Neural progenitor cell (in vitro differentiated cells): ENCODE measurements around the gene RIPPLY3. TPM values are rescaled to one million over a fixed set of nuclear protein-coding genes. Genes with fewer than 3 reads are reported as not detected.

Experiments
- DNase-seq: peaks from one replicate; pipeline ENCODE4 v3.0.0-alpha.2; 2016; ENCODE audit warnings: low spot score
- H2AFZ ChIP-seq: fragments of 200-600 bp; sonication (generic); replicated peaks from 2 replicates; pipeline ENCODE4 v1.6.1; 2016; ENCODE audit warnings: antibody characterized with exemption
- H3F3A ChIP-seq: fragments of 200-600 bp; sonication (generic); 2 replicates; pipeline ENCODE4 v1.6.1; 2016; ENCODE audit warnings: antibody characterized with exemption, low read depth
- H3K27ac ChIP-seq: fragments of 200-600 bp; sonication (generic); 2 replicates; pipeline ENCODE4 v1.5.1; 2016; ENCODE audit warnings: mild to moderate bottlenecking
- H3K27me3 ChIP-seq: fragments of 200-600 bp; sonication (generic); 2 replicates; pipeline ENCODE4 v1.6.1; 2016; ENCODE audit warnings: mild to moderate bottlenecking, moderate library complexity
- H3K36me3 ChIP-seq: fragments of 200-600 bp; sonication (generic); 2 replicates; pipeline ENCODE4 v1.5.1; 2016
- H3K4me1 ChIP-seq: fragments of 200-600 bp; sonication (generic); 2 replicates; pipeline ENCODE4 v1.6.1; 2016; ENCODE audit warnings: mixed run types
- H3K4me2 ChIP-seq: fragments of 200-600 bp; sonication (generic); 2 replicates; pipeline ENCODE4 v1.6.1; 2016
- H3K4me3 ChIP-seq: fragments of 200-600 bp; sonication (generic); 2 replicates; pipeline ENCODE4 v1.5.1; 2016
- H3K79me2 ChIP-seq: fragments of 200-600 bp; sonication (generic); 2 replicates; pipeline ENCODE4 v1.6.1; 2016; ENCODE audit warnings: low read depth
- H3K9ac ChIP-seq: fragments of 200-600 bp; sonication (generic); 2 replicates; pipeline ENCODE4 v1.6.1; 2016
- H3K9me3 ChIP-seq: fragments of 200-600 bp; sonication (generic); 2 replicates; pipeline ENCODE4 v1.5.1; 2016; ENCODE audit warnings: low read depth
- H4K20me1 ChIP-seq: fragments of 200-600 bp; sonication (generic); 2 replicates; pipeline ENCODE4 v1.6.1; 2016; ENCODE audit warnings: low read depth
- H3K27ac Mint-ChIP-seq: 3 replicates; pipeline ENCODE4 v1.8.0; 2021; ENCODE audit warnings: mixed read lengths
- H3K27me3 Mint-ChIP-seq: 2 replicates; pipeline ENCODE4 v1.8.0; 2022; ENCODE audit warnings: low read depth, mild to moderate bottlenecking, inconsistent platforms, moderate library complexity, mixed read lengths; ENCODE audit not compliant: insufficient read depth
- H3K36me3 Mint-ChIP-seq: 3 replicates; pipeline ENCODE4 v1.8.0; 2021; ENCODE audit warnings: mixed read lengths
- H3K4me1 Mint-ChIP-seq: 3 replicates; pipeline ENCODE4 v1.8.0; 2021; ENCODE audit warnings: mixed read lengths
- H3K4me3 Mint-ChIP-seq: 3 replicates; pipeline ENCODE4 v1.8.0; 2021; ENCODE audit warnings: mild to moderate bottlenecking, moderate library complexity, mixed read lengths
- H3K9me3 Mint-ChIP-seq: 3 replicates; pipeline ENCODE4 v1.8.0; 2020; ENCODE audit warnings: mixed read lengths
- CTCF ChIP-seq: fragments of 200-600 bp; sonication (generic); IDR thresholded peaks from 2 replicates; pipeline ENCODE4 v1.5.1; 2017; ENCODE audit warnings: antibody characterized with exemption, mild to moderate bottlenecking
- EZH2 ChIP-seq: fragments of 200-600 bp; sonication (generic); IDR thresholded peaks from 2 replicates; pipeline ENCODE4 v1.6.1; 2017; ENCODE audit warnings: antibody characterized with exemption, mild to moderate bottlenecking, moderate library complexity
- EZH2phosphoT487 ChIP-seq: fragments of 200-600 bp; sonication (generic); IDR thresholded peaks from 2 replicates; pipeline ENCODE4 v1.6.1; 2017; ENCODE audit warnings: antibody characterized with exemption
- total RNA-seq: library from RNA; depleted of rRNA; stranded (reverse); fragments of >200 nt; gene quantifications from 2 replicates; pipeline ENCODE4 v1.2.3, GENCODE V29; 2015; ENCODE audit warnings: low replicate concordance

RIPPLY3 gene
- 2.8 and 4.3 TPM in 2 replicates for total RNA-seq

GRCh38 chr21:37006486-37007291, at the start of gene RIPPLY3:
RIPPLY3 (plus strand) TSS chr21:37006702; CDS start chr21:37006773, 71 bp downstream.
- Histone ChIP-seq H3K9me3 (no peaks in the 10 kb centered on the region), H3K27me3 (peaks cover 70% of the 10 kb centered on the region), H3K4me2 (peak within 1 kb of the TSS; percentile 83), H3K36me3 (no peaks in the 10 kb centered on the region), H3F3A (peaks cover 52% of the 10 kb centered on the region), H3K79me2 (no peaks in the 10 kb centered on the region), H3K4me3 (peak within 1 kb of the TSS; percentile 68), H2AFZ (peak within 1 kb of the TSS; percentile 98), H3K9ac (no peak within 1 kb of the TSS), H4K20me1 (no peaks in the 10 kb centered on the region), H3K27ac (no peak within 1 kb of the TSS), H3K4me1 (peaks cover 14% of the 10 kb centered on the region)
- DNase-seq: peak; percentile 66
- peak; percentile 57 for TF ChIP-seq EZH2phosphoT487
- no peak for TF ChIP-seq CTCF
- peak; percentile 58 for TF ChIP-seq EZH2
- Mint-ChIP-seq H3K36me3 (no peaks in the 10 kb centered on the region), H3K9me3 (no peaks in the 10 kb centered on the region), H3K4me3 (peak within 1 kb of the TSS; percentile 83), H3K4me1 (peaks cover 35% of the 10 kb centered on the region), H3K27me3 (peaks cover 19% of the 10 kb centered on the region), H3K27ac (no peak within 1 kb of the TSS)

GRCh38 chr21:36959020-36959835, 47.3 kb upstream of the RIPPLY3 start:
- no peak overlapping the region for H2AFZ ChIP-seq
- TF ChIP-seq CTCF: no peak
- TF ChIP-seq EZH2: no peak
- no peak for TF ChIP-seq EZH2phosphoT487
- no peaks in the 10 kb centered on the region for H3K27me3 ChIP-seq
- no peaks in the 10 kb centered on the region for H4K20me1 ChIP-seq
- no peaks in the 10 kb centered on the region for H3K36me3 ChIP-seq
- H3K9me3 ChIP-seq: no peaks in the 10 kb centered on the region
- no peak overlapping the region for H3K4me2 ChIP-seq
- H3K36me3 Mint-ChIP-seq: peaks cover 4% of the 10 kb centered on the region
- H3K4me3 ChIP-seq: no peak overlapping the region
- no peak overlapping the region for H3K9ac ChIP-seq
- no peak overlapping the region for H3K27ac Mint-ChIP-seq
- no peak overlapping the region for H3K27ac ChIP-seq
- H3F3A ChIP-seq: no peaks in the 10 kb centered on the region
- H3K4me3 Mint-ChIP-seq: no peak overlapping the region
- no peaks in the 10 kb centered on the region for H3K79me2 ChIP-seq
- H3K4me1 Mint-ChIP-seq: peaks cover 3% of the 10 kb centered on the region
- DNase-seq: no peak
- H3K27me3 Mint-ChIP-seq: peaks cover 5% of the 10 kb centered on the region
- no peaks in the 10 kb centered on the region for H3K4me1 ChIP-seq
- no peaks in the 10 kb centered on the region for H3K9me3 Mint-ChIP-seq

GRCh38 chr21:36960676-36961284, 45.7 kb upstream of the RIPPLY3 start:
- no peaks in the 10 kb centered on the region for H3K27me3 ChIP-seq
- H3K9me3 ChIP-seq: no peaks in the 10 kb centered on the region
- Mint-ChIP-seq H3K4me3 (no peak overlapping the region), H3K4me1 (peaks cover 13% of the 10 kb centered on the region), H3K27me3 (peaks cover 7% of the 10 kb centered on the region), H3K36me3 (peaks cover 4% of the 10 kb centered on the region), H3K27ac (no peak overlapping the region), H3K9me3 (no peaks in the 10 kb centered on the region)
- no peak overlapping the region for H3K27ac ChIP-seq
- H3K4me1 ChIP-seq: no peaks in the 10 kb centered on the region
- peaks cover 9% of the 10 kb centered on the region for H3F3A ChIP-seq
- no peak overlapping the region for H3K9ac ChIP-seq
- H3K4me2 ChIP-seq: no peak overlapping the region
- TF ChIP-seq CTCF: no peak
- no peak for TF ChIP-seq EZH2
- no peak for TF ChIP-seq EZH2phosphoT487
- no peak overlapping the region for H2AFZ ChIP-seq
- H3K36me3 ChIP-seq: no peaks in the 10 kb centered on the region
- no peaks in the 10 kb centered on the region for H4K20me1 ChIP-seq
- DNase-seq: no peak
- H3K4me3 ChIP-seq: no peak overlapping the region
- H3K79me2 ChIP-seq: no peaks in the 10 kb centered on the region
